ENCODE measurements around the gene KATNAL2. TPM values are rescaled to one million over a fixed set of nuclear protein-coding genes. Genes with fewer than 3 reads are reported as not detected.

Gene KATNAL2
- total RNA-seq, 1 experiment from 2014 or later: 21.7 TPM

- no peak overlapping the region for H3K27ac ChIP-seq (ENCODE audit: insufficient read length, low read depth, low read length)
- no peak overlapping the region for H2BK120ac ChIP-seq (ENCODE audit: low read depth, low read length, poor library complexity, severe bottlenecking)
- no peak overlapping the region for H3K18ac ChIP-seq (ENCODE audit: insufficient read length, low read depth, low read length)
- no peak overlapping the region for H3K9ac ChIP-seq (ENCODE audit: extremely low read depth, insufficient read length, low read length)
- Mint-ChIP-seq H3K4me3 (no peak overlapping the region), H3K9me3 (no peaks in the 10 kb centered on the region; a peak in 1 of 5 replicates), H3K4me1 (no peaks in the 10 kb centered on the region; a peak in 1 of 4 replicates), H3K27ac (no peak overlapping the region; a peak in 1 of 7 replicates), H3K36me3 (ENCODE audit: insufficient read depth in 1 of 3, low read depth in 3 of 3) (peaks cover 0 to 1% (median 0%) of the 10 kb centered on the region in 3 experiments; a peak in 2 of 7 replicates), H3K27me3 (ENCODE audit: low read depth) (peaks cover 1% of the 10 kb centered on the region; the same call in 1 of the 2 replicates)
- H2BK12ac ChIP-seq (ENCODE audit: insufficient read length, low read depth, low read length): no peak overlapping the region
- no peaks in the 10 kb centered on the region; the same call in 1 of the 2 replicates for H3K27me3 ChIP-seq (ENCODE audit: insufficient read depth, low read length)
- H3K4me2 ChIP-seq (ENCODE audit: insufficient read depth, insufficient read length, low read length): no peak overlapping the region
- H3K79me1 ChIP-seq (ENCODE audit: insufficient read depth, low read depth, low read length, poor library complexity, severe bottlenecking): no peaks in the 10 kb centered on the region
- WGBS (ENCODE audit: extremely low coverage, insufficient read length, low lambda C conversion rate): no CpG with 5 or more reads among the region's 5 CpGs
- no peak overlapping the region for H4K5ac ChIP-seq (ENCODE audit: insufficient read length, low read depth, low read length)
- no peaks in the 10 kb centered on the region for H3K79me2 ChIP-seq (ENCODE audit: insufficient read depth, low read length)
- H4K8ac ChIP-seq (replicated peaks; ENCODE audit: insufficient read length, low read depth, low read length): no peak overlapping the region
- H3K56ac ChIP-seq (ENCODE audit: insufficient read length, low read depth, low read length): no peak overlapping the region
- no peak overlapping the region for H4K91ac ChIP-seq (ENCODE audit: insufficient read length, low read depth, low read length)
- H2AFZ ChIP-seq (ENCODE audit: low read length): no peak overlapping the region
- H3K23me2 ChIP-seq (ENCODE audit: insufficient read length, low read depth, low read length, poor library complexity, severe bottlenecking): no peaks in the 10 kb centered on the region
- H3K14ac ChIP-seq (ENCODE audit: insufficient read depth, low read length): no peak overlapping the region
- no peak overlapping the region for H3K23ac ChIP-seq (ENCODE audit: insufficient read length, low read depth, low read length)
- H3K9me3 ChIP-seq (ENCODE audit: control insufficient read depth, low read depth, low read length): no peaks in the 10 kb centered on the region
- no peaks in the 10 kb centered on the region for H3K4me1 ChIP-seq (ENCODE audit: insufficient read depth, low read length)
- no peak overlapping the region for H3K4ac ChIP-seq (ENCODE audit: low read depth, low read length)
- H2AK5ac ChIP-seq (ENCODE audit: insufficient read length, low read length): no peak overlapping the region
- no peak for DNase-seq
- H4K20me1 ChIP-seq (ENCODE audit: control insufficient read depth, insufficient read depth, insufficient read length): no peaks in the 10 kb centered on the region
- H2BK20ac ChIP-seq (ENCODE audit: low read depth, low read length, poor library complexity, severe bottlenecking): no peak overlapping the region
- H2BK15ac ChIP-seq (ENCODE audit: low read depth, low read length): no peak overlapping the region
- no peak overlapping the region for H3T11ph ChIP-seq (ENCODE audit: low read length)
- H2BK5ac ChIP-seq (ENCODE audit: insufficient read length, low read length): no peak overlapping the region
- TF ChIP-seq CTCF (conservative IDR thresholded peaks at IDR 0.05): no peak
These were observed 35.8 kb downstream of the KATNAL2 start for GRCh38 chr18:46953195-46953594.
